GM19455 (cell line): ENCODE results near the gene CUZD1.

Source experiments
- ATAC-seq: cut with Tn5 transposase; IDR thresholded peaks from one replicate; pipeline ENCODE4 v1.9.1; 2021; ENCODE audit not compliant: unreplicated experiment

The CUZD1 gene

GRCh38 chr10:122815458-122815857 lies 30.2 kb downstream of the CUZD1 start:
- no peak for ATAC-seq

- ATAC-seq: no peak
Measured at GRCh38 chr10:122814493-122814892, 31.2 kb downstream of the CUZD1 start.

GRCh38 chr10:122812751-122813150 lies 32.9 kb downstream of the CUZD1 start:
- ATAC-seq: no peak

GRCh38 chr10:122802282-122802681 lies 43.4 kb downstream of the CUZD1 start:
- no peak for ATAC-seq

- no peak for ATAC-seq
Measured at GRCh38 chr10:122798704-122799231, 46.9 kb downstream of the CUZD1 start.

- no peak for ATAC-seq
Measured at GRCh38 chr10:122796796-122797195, 48.9 kb downstream of the CUZD1 start.

- no peak for ATAC-seq
Measured at GRCh38 chr10:122795924-122796323, 49.7 kb downstream of the CUZD1 start.

- no peak for ATAC-seq
Measured at GRCh38 chr10:122786269-122786668, 59.4 kb downstream of the CUZD1 start.

- ATAC-seq: no peak
Measured at GRCh38 chr10:122782911-122783310, 62.7 kb downstream of the CUZD1 start.
